ENCODE measurements around the gene ANKRD10. TPM values are rescaled to one million over a fixed set of nuclear protein-coding genes. Genes with fewer than 3 reads are reported as not detected.

Gene ANKRD10
- total and polyA plus RNA-seq, 2 of the 8 experiments (the other 6 are each of a cell fraction or from before 2014, with no cell fraction given): 146 to 218 TPM

GRCh38 chr13:110929104-110929777 lies 14.4 kb upstream of the ANKRD10 start:
- Histone ChIP-seq H4K8ac (ENCODE audit: extremely low read depth, insufficient read depth, low read length) (no peak overlapping the region; the same call in 1 of the 2 replicates), H3K27ac (ENCODE audit: low read depth, low read length) (no peak overlapping the region), H3K4me1 (replicated peaks in 1 of 4; ENCODE audit: control insufficient read depth in 3 of 4, insufficient read depth in 4 of 4, low read length in 3 of 4) (no peaks in the 10 kb centered on the region), H3K14ac (ENCODE audit: insufficient read length) (no peak overlapping the region), H2BK12ac (ENCODE audit: low read depth, low read length) (no peak overlapping the region), H2BK5ac (ENCODE audit: low read depth, low read length) (no peak overlapping the region), H2AFZ (ENCODE audit: low read length) (no peak overlapping the region), H3K79me2 (ENCODE audit: control insufficient read depth in 1 of 2, insufficient read depth in 2 of 2, low read length in 2 of 2) (no peaks in the 10 kb centered on the region), H3K4me2 (ENCODE audit: insufficient read depth in 1 of 2, low read depth in 2 of 2, low read length in 2 of 2) (no peak overlapping the region), H3K36me3 (ENCODE audit: control insufficient read depth in 2 of 4, insufficient read depth in 4 of 4, low read length in 3 of 4) (peaks cover 0 to 5% (median 0%) of the 10 kb centered on the region in 4 experiments; a peak in 1 of 8 replicates), H3K18ac (ENCODE audit: extremely low read depth, low read length) (no peak overlapping the region), H4K91ac (replicated peaks; ENCODE audit: insufficient read length, low read length) (no peak overlapping the region), H3K27me3 (replicated peaks in 1 of 4; ENCODE audit: control insufficient read depth in 3 of 4, extremely low read depth in 1 of 4, insufficient read depth in 3 of 4, low read length in 3 of 4) (no peaks in the 10 kb centered on the region; a peak in 1 of 7 replicates), H3K56ac (replicated peaks; ENCODE audit: insufficient read length, low read depth, low read length) (no peak overlapping the region), H4K5ac (ENCODE audit: insufficient read length, low read depth, low read length) (no peak overlapping the region), H3K9ac (replicated peaks in 1 of 4; ENCODE audit: extremely low read depth in 1 of 4, low read depth in 3 of 4, low read length in 3 of 4) (no peak overlapping the region), H3K79me1 (ENCODE audit: low read depth, low read length) (no peaks in the 10 kb centered on the region), H3K4ac (replicated peaks; ENCODE audit: insufficient read length, low read depth, low read length) (no peak overlapping the region), H2BK120ac (replicated peaks; ENCODE audit: low read depth, low read length) (no peak overlapping the region), H2BK15ac (ENCODE audit: low read length) (no peak overlapping the region), H3K4me3 (ENCODE audit: extremely low read depth in 1 of 4, insufficient read depth in 2 of 4, low read depth in 3 of 4, low read length in 4 of 4) (no peak overlapping the region), H2AK5ac (ENCODE audit: low read depth, low read length) (no peak overlapping the region), H3K9me3 (ENCODE audit: insufficient read depth in 2 of 2, low read depth in 1 of 2, low read length in 1 of 2) (peaks cover 28 to 29% of the 10 kb centered on the region in 2 experiments), H3K23ac (ENCODE audit: insufficient read length) (no peak overlapping the region), H4K20me1 (replicated peaks in 1 of 2; ENCODE audit: control insufficient read depth in 1 of 2, insufficient read depth in 2 of 2, low read length in 2 of 2) (no peaks in the 10 kb centered on the region), H3K23me2 (ENCODE audit: low read depth, low read length) (no peaks in the 10 kb centered on the region), H2BK20ac (ENCODE audit: low read length) (no peak overlapping the region)
- no peak for DNase-seq (ENCODE audit: low read depth in 1 of 2, low spot score in 2 of 2)
- TF ChIP-seq MAFK (IDR thresholded peaks at IDR 0.05; ENCODE audit: low read depth, low read length): no peak
- CTCF ChIA-PET (ENCODE audit: partially characterized antibody): interaction anchor here (1.2 to 1.4 kb wide), 2 partner anchors 14 to 139 kb away, joined by 3 to 4 read pairs; no protein-coding TSS in a partner anchor
- 85% methylated on average over 3 of the region's 3 CpGs; no CpG with 5 or more reads in 1 of the 2 experiments for WGBS, 2 experiments (ENCODE audit: extremely low coverage in 1 of 2, insufficient coverage in 1 of 2, insufficient read length in 1 of 2, insufficient replicate concordance in 2 of 2, low coverage in 1 of 2, low lambda C conversion rate in 2 of 2, missing lambda C conversion rate in 1 of 2)
- POLR2A ChIA-PET (ENCODE audit: partially characterized antibody): interaction anchor here (0.7 to 1.1 kb wide), 2 partner anchors 14 to 22 kb away, joined by 3 read pairs; partner anchors contain the start of gene ANKRD10
- FAIRE-seq: no peak

Measured in H1 (cell line).